ENCODE measurements around the gene CSF2RB.
A peak's percentile ranks its signal among the peaks of the same experiment; 100 is the strongest.

The CSF2RB gene

GRCh38 chr22:36936362-36937116, 23.1 kb downstream of the CSF2RB start:
- no peak for DNase-seq (ENCODE audit: low spot score)

DNA sequence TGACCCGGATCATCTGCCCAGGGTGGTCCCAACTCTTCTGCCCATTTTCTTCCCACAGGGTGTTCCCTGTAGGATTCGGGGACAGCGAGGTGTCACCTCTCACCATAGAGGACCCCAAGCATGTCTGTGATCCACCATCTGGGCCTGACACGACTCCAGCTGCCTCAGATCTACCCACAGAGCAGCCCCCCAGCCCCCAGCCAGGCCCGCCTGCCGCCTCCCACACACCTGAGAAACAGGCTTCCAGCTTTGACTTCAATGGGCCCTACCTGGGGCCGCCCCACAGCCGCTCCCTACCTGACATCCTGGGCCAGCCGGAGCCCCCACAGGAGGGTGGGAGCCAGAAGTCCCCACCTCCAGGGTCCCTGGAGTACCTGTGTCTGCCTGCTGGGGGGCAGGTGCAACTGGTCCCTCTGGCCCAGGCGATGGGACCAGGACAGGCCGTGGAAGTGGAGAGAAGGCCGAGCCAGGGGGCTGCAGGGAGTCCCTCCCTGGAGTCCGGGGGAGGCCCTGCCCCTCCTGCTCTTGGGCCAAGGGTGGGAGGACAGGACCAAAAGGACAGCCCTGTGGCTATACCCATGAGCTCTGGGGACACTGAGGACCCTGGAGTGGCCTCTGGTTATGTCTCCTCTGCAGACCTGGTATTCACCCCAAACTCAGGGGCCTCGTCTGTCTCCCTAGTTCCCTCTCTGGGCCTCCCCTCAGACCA, 24.0 kb downstream of the CSF2RB start:
- no peak for DNase-seq (ENCODE audit: low spot score)

DNA sequence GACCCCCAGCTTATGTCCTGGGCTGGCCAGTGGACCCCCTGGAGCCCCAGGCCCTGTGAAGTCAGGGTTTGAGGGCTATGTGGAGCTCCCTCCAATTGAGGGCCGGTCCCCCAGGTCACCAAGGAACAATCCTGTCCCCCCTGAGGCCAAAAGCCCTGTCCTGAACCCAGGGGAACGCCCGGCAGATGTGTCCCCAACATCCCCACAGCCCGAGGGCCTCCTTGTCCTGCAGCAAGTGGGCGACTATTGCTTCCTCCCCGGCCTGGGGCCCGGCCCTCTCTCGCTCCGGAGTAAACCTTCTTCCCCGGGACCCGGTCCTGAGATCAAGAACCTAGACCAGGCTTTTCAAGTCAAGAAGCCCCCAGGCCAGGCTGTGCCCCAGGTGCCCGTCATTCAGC, 24.6 kb downstream of the CSF2RB start:
- no peak for DNase-seq (ENCODE audit: low spot score)

GRCh38 chr22:36938886-36939285, 25.5 kb downstream of the CSF2RB start:
- DNase-seq (ENCODE audit: low spot score): no peak

GRCh38 chr22:36940676-36941075, 27.2 kb downstream of the CSF2RB start:
- peak; percentile 3 for DNase-seq (ENCODE audit: low spot score)

- DNase-seq (ENCODE audit: low spot score): no peak
Observed at GRCh38 chr22:36942556-36942955, 29.1 kb downstream of the CSF2RB start.

DNA sequence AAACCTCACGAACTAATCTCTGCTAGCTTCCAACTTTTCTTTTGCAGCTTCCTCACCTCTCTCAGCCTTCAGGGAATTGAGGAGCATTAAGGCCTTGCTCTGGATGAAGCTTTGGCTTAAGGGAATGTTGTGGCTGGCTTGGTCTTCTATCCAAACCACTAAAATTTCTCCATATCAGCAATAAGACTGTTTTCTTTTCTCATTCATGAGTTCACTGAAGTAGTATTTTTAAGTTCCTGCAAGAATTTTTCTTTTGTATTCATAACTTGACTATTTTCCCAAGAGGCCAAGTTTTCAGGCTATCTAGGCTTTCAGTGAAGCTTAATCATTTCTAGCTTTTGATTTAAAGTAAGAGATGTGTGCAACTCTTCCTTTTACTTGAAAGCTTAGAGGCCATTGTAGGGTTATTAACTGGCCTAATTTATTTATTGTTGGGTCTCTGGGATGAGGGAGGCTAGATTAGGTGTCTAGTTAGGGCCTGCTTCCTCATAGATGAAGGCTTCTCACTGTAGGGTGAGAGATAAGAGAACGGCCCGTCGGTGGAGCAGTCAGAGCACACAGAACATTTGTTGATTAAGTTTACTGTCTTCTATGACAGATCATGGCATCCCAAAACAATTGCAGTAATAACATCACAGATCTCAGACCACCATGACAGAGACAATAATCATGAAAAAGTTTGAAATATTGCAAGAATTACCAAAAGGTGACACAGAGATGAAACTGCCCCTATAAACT, 33.2 kb downstream of the CSF2RB start:
- DNase-seq (ENCODE audit: low spot score): no peak

GRCh38 chr22:36948273-36949225, 35.1 kb downstream of the CSF2RB start:
- DNase-seq (ENCODE audit: low spot score): no peak

GRCh38 chr22:36950797-36951590, 37.6 kb downstream of the CSF2RB start:
- no peak for DNase-seq (ENCODE audit: low spot score)

DNA sequence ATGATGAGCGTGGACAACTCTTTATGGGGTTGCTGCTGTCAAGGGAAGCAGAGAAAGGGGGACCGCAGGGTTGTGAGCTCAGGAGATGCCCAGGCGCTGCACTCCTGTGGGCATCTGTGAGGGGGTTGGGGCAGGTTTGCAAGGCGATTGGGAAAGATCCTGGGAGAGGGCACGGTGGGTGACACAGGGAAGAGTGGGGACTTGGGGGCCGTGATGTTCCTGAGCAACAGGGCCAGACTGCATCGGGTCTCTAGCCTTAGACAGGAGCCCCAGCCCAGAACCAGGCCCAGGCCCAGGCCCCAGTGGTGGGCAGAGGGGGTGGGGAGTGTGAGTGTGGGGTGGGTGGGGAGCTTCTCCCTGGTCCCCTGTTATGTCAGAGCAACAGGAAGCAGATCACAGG, 38.3 kb downstream of the CSF2RB start:
- no peak for DNase-seq (ENCODE audit: low spot score)

GRCh38 chr22:36953239-36954080, 40.0 kb downstream of the CSF2RB start:
- no peak for DNase-seq (ENCODE audit: low spot score)

- no peak for DNase-seq (ENCODE audit: low spot score)
Observed at GRCh38 chr22:36954251-36955014, 41.0 kb downstream of the CSF2RB start.

- no peak for DNase-seq (ENCODE audit: low spot score)
Observed at GRCh38 chr22:36955691-36956090, 42.3 kb downstream of the CSF2RB start.

- no peak for DNase-seq (ENCODE audit: low spot score)
Observed at GRCh38 chr22:36958366-36958765, 44.9 kb downstream of the CSF2RB start.

DNA sequence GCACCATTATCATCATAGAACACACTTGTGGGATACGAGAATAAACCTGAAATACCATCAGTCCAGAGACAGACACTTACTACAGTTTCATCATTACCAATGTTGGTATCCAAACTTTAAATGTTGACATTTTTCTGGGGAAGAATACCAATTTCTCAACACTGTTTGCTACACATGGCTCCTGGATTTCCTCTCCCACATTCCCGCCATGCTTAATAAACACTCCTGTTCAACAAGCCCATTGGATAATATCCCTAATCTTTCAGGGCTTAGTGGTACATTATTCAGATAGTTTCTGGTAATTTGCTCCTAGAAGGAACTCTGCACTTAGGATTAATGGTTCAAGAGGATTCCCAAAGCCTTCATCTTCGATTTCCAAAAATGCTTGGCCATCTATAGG, 48.2 kb downstream of the CSF2RB start:
- no peak for DNase-seq (ENCODE audit: low spot score)

GRCh38 chr22:36963302-36963701, 49.9 kb downstream of the CSF2RB start:
- DNase-seq (ENCODE audit: low spot score): no peak

DNA sequence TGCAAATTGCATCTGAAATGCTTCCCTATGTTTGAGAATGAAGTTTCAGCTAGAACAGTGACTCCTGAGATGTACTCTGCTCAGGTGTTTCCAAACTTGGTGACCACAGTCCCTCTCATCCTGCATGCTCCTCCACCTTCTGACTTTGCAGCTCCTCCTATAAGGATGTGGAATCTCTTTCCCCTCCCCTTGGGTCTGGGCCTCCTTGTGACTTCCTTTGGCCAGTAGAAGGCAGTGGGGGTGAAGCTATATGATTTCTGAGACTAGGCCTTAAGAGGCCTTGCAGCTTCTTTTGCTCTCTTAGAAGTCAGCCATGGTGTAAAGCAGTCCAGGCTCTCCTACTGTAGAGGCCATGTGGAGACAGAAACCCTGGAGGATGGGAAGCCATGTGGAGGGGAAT, 50.7 kb downstream of the CSF2RB start:
- DNase-seq (ENCODE audit: low spot score): no peak

- no peak for DNase-seq (ENCODE audit: low spot score)
Observed at GRCh38 chr22:36965696-36966095, 52.3 kb downstream of the CSF2RB start.

GRCh38 chr22:36966851-36967540, 53.6 kb downstream of the CSF2RB start:
- DNase-seq (ENCODE audit: low spot score): no peak
